HG03432 (cell line): Measurements from ENCODE around the gene GLO1.

Experiments
- ATAC-seq: cut with Tn5 transposase; IDR thresholded peaks from one replicate; pipeline ENCODE4 v1.9.1; 2021; ENCODE audit warnings: mild to moderate bottlenecking, moderate library complexity; ENCODE audit not compliant: unreplicated experiment

The GLO1 gene

DNA sequence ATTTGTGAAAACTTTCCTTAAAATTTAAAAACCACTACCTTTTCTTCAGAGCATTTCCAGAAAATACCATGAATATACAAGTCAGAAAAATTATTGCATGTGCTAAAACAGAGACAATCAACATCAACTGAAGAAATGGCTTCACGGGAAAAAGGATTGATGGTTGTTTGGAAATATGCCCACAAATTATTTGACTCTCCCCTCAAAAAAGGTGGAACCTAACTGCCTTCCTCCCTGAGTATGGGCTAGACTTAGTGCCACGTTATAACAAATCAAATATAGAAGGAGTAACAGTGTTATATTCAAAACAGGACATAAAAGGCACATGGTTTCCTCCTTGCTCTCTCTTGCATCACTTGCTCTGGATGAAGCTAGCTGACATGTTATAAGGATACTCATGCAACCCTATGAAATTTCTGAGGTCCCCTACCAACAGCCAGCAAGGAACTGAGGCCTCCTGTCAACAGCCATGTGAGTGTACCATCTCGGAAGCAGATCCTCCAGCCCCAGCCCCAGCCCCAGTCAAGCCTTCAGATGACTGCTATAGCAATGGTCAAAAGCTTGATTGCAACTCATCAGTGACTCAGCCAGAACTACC lies 71.7 kb downstream of the GLO1 start:
- no peak for ATAC-seq
